ENCODE results near the gene ZMYND11.
"Not testable (repeated sequence)": the region's sequence is repeated elsewhere in the genome, so short reads cannot be mapped to it uniquely, and the experiment has no call there.

Gene ZMYND11

DNA sequence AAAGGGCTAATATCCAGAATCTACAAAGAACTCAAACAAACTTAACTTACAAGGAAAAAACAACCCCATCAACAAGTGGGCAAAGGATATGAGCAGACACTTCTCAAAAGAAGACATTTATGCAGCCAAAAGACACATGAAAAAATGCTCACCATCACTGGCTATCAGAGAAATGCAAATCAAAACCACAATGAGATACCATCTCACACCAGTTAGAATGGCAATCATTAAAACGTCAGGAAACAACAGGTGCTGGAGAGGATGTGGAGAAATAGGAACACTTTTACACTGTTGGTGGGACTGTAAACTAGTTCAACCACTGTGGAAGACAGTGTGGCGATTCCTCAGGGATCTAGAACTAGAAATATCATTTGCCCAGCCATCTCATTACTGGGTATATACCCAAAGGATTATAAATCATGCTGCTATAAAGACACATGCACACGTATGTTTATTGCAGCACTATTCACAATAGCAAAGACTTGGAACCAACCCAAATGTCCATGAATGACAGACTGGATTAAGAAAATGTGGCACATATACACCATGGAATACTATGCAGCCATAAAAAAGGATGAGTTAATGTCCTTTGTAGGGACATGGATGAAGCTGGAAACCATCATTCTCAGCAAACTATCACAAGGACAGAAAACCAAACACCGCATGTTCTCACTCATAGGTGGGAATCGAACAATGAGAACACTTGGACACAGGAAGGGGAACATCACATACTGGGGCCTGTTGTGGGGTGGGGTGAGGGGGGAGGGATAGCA is 130.7 kb downstream of the ZMYND11 start:
- H3K27me3 Mint-ChIP-seq (ENCODE audit: low read depth); H3K4me1 Mint-ChIP-seq; H3K4me3 Mint-ChIP-seq; H3K27ac Mint-ChIP-seq; H3K9me3 Mint-ChIP-seq; H3K36me3 Mint-ChIP-seq (ENCODE audit: low read depth): not testable (repeated sequence)

DNA sequence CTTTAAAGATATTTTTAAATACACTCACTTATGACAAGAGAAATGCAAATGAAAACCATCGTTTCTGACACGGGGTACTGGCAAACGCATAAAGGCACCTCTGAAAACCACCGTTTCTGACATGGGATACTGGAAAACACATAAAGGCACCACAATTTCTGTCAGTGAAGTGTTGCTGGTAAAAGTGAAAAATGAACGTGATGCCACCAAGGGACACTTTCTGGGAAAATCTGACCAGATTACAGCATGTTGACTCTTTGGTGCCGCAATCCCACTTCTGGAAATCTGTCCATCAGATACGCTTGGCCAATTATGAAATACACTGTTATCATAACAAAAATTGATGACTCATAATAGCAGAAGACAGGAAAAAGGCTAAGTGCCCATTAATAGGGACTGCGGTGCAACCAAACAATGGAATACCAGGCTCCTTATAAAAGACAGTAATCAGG is 131.7 kb downstream of the ZMYND11 start:
- Mint-ChIP-seq H3K4me1 (no peaks in the 10 kb centered on the region), H3K27ac (no peak overlapping the region), H3K27me3 (ENCODE audit: low read depth) (no peaks in the 10 kb centered on the region), H3K9me3 (no peaks in the 10 kb centered on the region), H3K4me3 (no peak overlapping the region), H3K36me3 (ENCODE audit: low read depth) (peaks cover 2% of the 10 kb centered on the region)
- TF ChIP-seq, protein P1, sequence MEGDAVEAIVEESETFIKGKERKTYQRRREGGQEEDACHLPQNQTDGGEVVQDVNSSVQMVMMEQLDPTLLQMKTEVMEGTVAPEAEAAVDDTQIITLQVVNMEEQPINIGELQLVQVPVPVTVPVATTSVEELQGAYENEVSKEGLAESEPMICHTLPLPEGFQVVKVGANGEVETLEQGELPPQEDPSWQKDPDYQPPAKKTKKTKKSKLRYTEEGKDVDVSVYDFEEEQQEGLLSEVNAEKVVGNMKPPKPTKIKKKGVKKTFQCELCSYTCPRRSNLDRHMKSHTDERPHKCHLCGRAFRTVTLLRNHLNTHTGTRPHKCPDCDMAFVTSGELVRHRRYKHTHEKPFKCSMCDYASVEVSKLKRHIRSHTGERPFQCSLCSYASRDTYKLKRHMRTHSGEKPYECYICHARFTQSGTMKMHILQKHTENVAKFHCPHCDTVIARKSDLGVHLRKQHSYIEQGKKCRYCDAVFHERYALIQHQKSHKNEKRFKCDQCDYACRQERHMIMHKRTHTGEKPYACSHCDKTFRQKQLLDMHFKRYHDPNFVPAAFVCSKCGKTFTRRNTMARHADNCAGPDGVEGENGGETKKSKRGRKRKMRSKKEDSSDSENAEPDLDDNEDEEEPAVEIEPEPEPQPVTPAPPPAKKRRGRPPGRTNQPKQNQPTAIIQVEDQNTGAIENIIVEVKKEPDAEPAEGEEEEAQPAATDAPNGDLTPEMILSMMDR (IDR thresholded peaks at IDR 0.05; ENCODE audit: unreplicated experiment in 3 of 3), result no peak

DNA sequence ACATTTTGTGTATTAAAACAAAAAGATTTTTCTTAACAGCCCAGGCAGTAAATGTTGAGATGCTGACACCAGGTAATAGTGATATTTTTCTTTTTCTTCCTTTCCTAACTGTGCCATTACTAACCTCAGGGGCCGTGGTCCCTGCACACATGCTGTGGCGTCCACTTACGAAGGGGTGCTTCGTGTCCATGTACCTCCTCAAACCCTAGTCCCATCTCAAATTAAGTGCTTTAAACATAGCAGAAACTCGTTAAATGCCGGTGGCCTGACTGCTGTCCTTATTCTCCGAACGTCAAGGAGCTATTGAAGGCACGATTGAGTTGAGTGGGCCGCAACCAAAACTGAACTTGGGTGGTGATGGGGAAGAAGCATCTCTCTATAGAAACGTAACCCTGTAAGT is 132.4 kb downstream of the ZMYND11 start:
- H3K27me3 Mint-ChIP-seq (ENCODE audit: low read depth), result no peaks in the 10 kb centered on the region
- no peak overlapping the region for H3K27ac Mint-ChIP-seq
- H3K36me3 Mint-ChIP-seq (ENCODE audit: low read depth), result no peaks in the 10 kb centered on the region
- H3K4me3 Mint-ChIP-seq, result no peak overlapping the region
- no peaks in the 10 kb centered on the region for H3K9me3 Mint-ChIP-seq
- TF ChIP-seq, protein P1 (IDR thresholded peaks at IDR 0.05; ENCODE audit: unreplicated experiment in 3 of 3), result no peak
- no peaks in the 10 kb centered on the region for H3K4me1 Mint-ChIP-seq

DNA sequence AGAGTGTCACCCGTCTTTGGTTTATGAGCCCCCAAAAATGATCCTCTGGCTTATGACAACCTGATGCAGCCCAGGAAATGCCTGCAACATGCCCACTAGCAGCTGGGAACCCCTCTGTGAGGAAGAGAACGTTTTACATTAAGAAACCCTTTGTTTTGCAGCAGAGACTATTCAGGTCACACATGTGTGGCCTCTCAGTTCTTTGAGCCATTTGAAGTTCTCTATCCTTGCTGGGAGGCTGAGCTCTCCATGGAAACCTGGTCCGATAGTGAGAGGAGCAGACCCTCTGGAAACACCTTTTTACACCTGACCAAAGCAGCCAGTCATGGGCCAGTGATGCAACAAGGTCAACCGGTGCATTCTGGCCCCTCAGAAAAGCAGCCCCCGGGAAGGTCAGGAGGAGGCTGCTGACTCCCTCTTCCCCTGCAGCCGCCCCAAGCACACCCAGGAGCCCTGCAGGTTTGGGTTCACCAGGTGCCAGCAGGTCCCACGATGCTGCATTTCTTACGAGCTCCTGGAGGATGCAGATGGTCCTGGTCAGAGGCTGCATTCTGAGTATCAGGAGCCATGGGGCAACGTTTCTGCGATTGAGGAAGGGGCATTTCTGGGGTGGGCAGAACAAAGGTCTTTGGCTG is 134.3 kb downstream of the ZMYND11 start:
- Mint-ChIP-seq H3K9me3 (no peaks in the 10 kb centered on the region), H3K4me1 (no peaks in the 10 kb centered on the region), H3K27me3 (ENCODE audit: low read depth) (no peaks in the 10 kb centered on the region), H3K27ac (no peak overlapping the region), H3K4me3 (no peak overlapping the region), H3K36me3 (ENCODE audit: low read depth) (no peaks in the 10 kb centered on the region)
- TF ChIP-seq, protein P1 (IDR thresholded peaks at IDR 0.05; ENCODE audit: unreplicated experiment in 3 of 3), result no peak

DNA sequence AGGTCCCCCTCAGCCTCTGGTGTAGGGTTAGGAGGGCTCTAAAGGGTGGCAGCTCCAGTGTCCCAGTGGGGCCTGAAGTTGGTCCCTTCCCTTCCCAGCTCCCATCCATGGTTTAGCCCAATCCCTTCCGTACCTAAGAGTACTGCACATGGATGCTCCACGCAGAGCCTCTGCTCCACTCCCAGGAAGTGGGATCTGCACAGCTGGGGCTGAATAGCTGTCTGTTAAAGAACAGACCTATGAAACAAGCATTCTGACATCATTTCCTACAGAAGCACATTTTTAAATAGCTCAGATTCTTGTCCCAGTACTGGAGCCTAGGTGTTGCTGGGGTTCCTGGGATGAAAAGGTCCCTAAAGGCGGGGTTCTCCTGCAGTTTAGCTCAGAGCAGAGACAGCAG is 135.9 kb downstream of the ZMYND11 start:
- H3K4me3 Mint-ChIP-seq, result no peak overlapping the region

DNA sequence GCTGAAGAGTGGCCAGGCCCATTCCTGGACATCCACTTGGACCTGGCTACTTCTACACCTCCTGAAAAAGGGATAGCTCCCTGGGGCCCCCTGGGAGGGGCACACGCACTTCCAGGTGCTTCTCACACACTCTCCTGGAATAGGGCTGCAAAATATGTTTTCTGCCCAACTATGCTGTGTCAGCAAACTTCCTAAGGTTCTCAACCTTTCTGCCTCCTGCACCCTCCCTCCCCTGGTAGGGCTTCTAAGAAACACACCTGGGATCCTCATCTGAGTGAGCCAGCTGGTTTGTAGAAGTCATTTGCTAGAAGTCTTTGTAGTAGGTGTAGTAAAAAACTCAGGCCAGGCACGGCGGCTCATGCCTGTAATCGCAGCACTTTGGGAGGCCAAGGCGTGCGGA is 136.5 kb downstream of the ZMYND11 start:
- Mint-ChIP-seq H3K27ac (no peak overlapping the region), H3K36me3 (ENCODE audit: low read depth) (peaks cover 6% of the 10 kb centered on the region), H3K4me3 (no peak overlapping the region), H3K27me3 (ENCODE audit: low read depth) (no peaks in the 10 kb centered on the region), H3K4me1 (no peaks in the 10 kb centered on the region), H3K9me3 (no peaks in the 10 kb centered on the region)
- TF ChIP-seq, protein P1 (IDR thresholded peaks at IDR 0.05; ENCODE audit: unreplicated experiment in 3 of 3), result no peak

More for the DNA sequence above, 135.9 kb downstream of the ZMYND11 start:
- TF ChIP-seq, protein P1 (IDR thresholded peaks at IDR 0.05; ENCODE audit: unreplicated experiment in 3 of 3), result no peak
- Mint-ChIP-seq H3K27ac (no peak overlapping the region), H3K27me3 (ENCODE audit: low read depth) (no peaks in the 10 kb centered on the region), H3K36me3 (ENCODE audit: low read depth) (peaks cover 3% of the 10 kb centered on the region), H3K4me1 (no peaks in the 10 kb centered on the region), H3K9me3 (no peaks in the 10 kb centered on the region)
